ENCODE measurements around the gene RTL5. TPM values are rescaled to one million over a fixed set of nuclear protein-coding genes. Genes with fewer than 3 reads are reported as not detected.
A peak's percentile ranks its signal among the peaks of the same experiment; 100 is the strongest.

Gene RTL5
- total RNA-seq, 5 donors from 2014 or later (not counting 1 experiment from before 2014, with no cell fraction given) = 0.98 to 8.7 (median 3.4) TPM

DNA sequence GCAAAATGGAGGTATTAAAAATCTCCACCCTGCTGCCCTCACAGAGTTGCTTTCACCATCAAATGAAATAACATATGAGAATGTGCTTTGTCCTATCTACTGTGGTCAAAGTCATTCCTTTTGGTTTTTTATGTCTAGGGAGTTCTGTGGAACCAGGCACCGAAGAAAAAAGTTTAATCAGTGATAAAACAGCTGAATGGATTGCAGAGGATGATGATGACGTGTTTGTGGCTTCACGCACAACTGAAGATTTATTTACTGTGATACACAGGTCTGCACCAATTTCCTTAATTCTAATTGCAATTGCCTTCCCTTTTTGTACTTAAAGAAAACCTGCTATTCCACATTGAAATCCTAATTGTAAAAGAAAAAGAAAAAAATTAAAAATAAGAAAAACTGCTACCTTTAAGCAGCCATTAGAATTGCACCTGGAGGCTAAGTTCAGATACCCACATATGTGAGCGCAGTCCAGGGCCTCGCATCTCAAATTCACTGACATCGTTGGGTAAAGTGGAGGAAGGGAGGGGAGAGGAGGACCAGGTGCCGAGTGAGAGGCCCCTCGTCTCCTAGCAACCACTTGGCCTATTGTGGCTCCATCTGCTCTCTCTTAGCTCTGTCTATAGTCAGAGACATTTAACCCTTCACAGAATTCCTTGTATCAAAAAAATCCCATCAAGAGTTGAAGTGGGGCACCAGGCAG lies 10.5 kb upstream of the RTL5 start:
- H3K4me1 ChIP-seq (ENCODE audit: control insufficient read depth in 1 of 2, extremely low read depth in 1 of 2, insufficient read depth in 2 of 2, low read length in 2 of 2) = peaks cover 0 to 22% of the 10 kb centered on the region in 2 experiments
- Mint-ChIP-seq H3K4me1 (peaks cover 15 to 45% (median 24%) of the 10 kb centered on the region in 3 donors), H3K9me3 (no peaks in the 10 kb centered on the region), H3K27me3 (peaks cover 0 to 12% of the 10 kb centered on the region in 2 donors), H3K27ac (peak overlapping the region in 1 of 2 donors; percentile 19), H3K4me3 (no peak overlapping the region), H3K36me3 (peaks cover 5% of the 10 kb centered on the region)
- no peaks in the 10 kb centered on the region for H3K27me3 ChIP-seq (replicated peaks in 1 of 2; ENCODE audit: control insufficient read depth in 2 of 2, extremely low read depth in 1 of 2, insufficient read depth in 2 of 2, low read length in 1 of 2)
- POLR2A ChIA-PET = interaction anchor here in 1 of 2 donors (1.7 kb wide), 1 partner anchor 10 kb away, joined by 5 read pairs; the partner anchor contains the start of gene RTL5
- WGBS (ENCODE audit: insufficient coverage) = no CpG with 5 or more reads among the region's 8 CpGs
- no peak overlapping the region for H3K27ac ChIP-seq (ENCODE audit: low read length)
- H3K4me3 ChIP-seq (ENCODE audit: control insufficient read depth in 1 of 2, extremely low read depth in 1 of 2, low read length in 1 of 2) = no peak overlapping the region
- H3K9me3 ChIP-seq = no peaks in the 10 kb centered on the region
- ATAC-seq (replicated peaks in 1 of 4) = no peak
- H3K36me3 ChIP-seq (ENCODE audit: control insufficient read depth in 2 of 2, extremely low read depth in 1 of 2, insufficient read depth in 1 of 2, low read length in 1 of 2) = peaks cover 0 to 2% of the 10 kb centered on the region in 2 donors
- CTCF ChIA-PET = no interaction called here
- DNase-seq = no peak

DNA sequence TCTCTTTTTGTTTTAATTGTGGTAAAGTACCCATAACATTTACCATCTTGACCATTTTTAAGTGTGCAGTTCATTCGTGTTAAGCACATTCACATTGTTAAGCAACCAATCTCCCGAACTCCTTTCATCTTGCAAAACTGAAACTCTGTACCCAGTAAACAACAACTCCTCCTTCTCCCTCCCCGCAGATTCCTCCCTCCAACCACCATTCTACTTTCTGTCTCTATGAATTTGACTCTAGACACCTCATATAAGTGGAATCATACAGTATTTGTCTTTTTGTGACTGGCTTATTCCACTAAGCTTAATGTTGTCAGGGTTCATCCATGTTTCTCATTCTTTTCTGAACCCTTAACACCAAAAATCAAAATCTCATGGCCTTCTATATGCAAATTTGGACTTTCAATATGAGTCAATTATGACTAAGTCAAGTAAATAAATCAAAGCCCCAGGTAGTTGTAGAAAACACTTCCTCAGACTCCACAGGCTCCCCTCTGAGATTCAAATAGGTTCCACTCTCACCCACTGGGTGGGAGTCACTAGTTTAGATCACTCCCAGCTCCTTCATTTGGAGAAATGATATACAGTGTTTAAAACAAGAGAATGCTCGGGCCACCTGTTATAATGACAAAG lies 9.8 kb upstream of the RTL5 start:
- H3K4me3 ChIP-seq (ENCODE audit: control insufficient read depth in 1 of 2, extremely low read depth in 1 of 2, low read length in 1 of 2) = no peak overlapping the region
- H3K9me3 ChIP-seq = no peaks in the 10 kb centered on the region
- DNase-seq (no peak), ATAC-seq (replicated peaks in 1 of 4) (peak in 2 of 4 experiments; percentile 58 to 66)
- peaks cover 15 to 45% (median 24%) of the 10 kb centered on the region in 3 donors for H3K4me1 Mint-ChIP-seq
- peaks cover 0 to 12% of the 10 kb centered on the region in 2 donors for H3K27me3 Mint-ChIP-seq
- H3K27ac Mint-ChIP-seq = peak overlapping the region; percentile 77 to 94
- peak overlapping the region in 2 of 3 donors; percentile 1 to 49 for H3K4me3 Mint-ChIP-seq
- H3K27me3 ChIP-seq (replicated peaks in 1 of 2; ENCODE audit: control insufficient read depth in 2 of 2, extremely low read depth in 1 of 2, insufficient read depth in 2 of 2, low read length in 1 of 2) = no peaks in the 10 kb centered on the region
- peaks cover 5% of the 10 kb centered on the region for H3K36me3 Mint-ChIP-seq
- H3K36me3 ChIP-seq (ENCODE audit: control insufficient read depth in 2 of 2, extremely low read depth in 1 of 2, insufficient read depth in 1 of 2, low read length in 1 of 2) = peaks cover 0 to 2% of the 10 kb centered on the region in 2 donors
- no peak overlapping the region for H3K27ac ChIP-seq (ENCODE audit: low read length)
- H3K4me1 ChIP-seq (ENCODE audit: control insufficient read depth in 1 of 2, extremely low read depth in 1 of 2, insufficient read depth in 2 of 2, low read length in 2 of 2) = peaks cover 0 to 22% of the 10 kb centered on the region in 2 experiments
- POLR2A ChIA-PET = interaction anchor here in 1 of 2 donors (1.7 kb wide), 1 partner anchor 10 kb away, joined by 5 read pairs; the partner anchor contains the start of gene RTL5
- H3K9me3 Mint-ChIP-seq = no peaks in the 10 kb centered on the region
- CTCF ChIA-PET = no interaction called here
- WGBS (ENCODE audit: insufficient coverage) = no CpG with 5 or more reads among the region's 4 CpGs

DNA sequence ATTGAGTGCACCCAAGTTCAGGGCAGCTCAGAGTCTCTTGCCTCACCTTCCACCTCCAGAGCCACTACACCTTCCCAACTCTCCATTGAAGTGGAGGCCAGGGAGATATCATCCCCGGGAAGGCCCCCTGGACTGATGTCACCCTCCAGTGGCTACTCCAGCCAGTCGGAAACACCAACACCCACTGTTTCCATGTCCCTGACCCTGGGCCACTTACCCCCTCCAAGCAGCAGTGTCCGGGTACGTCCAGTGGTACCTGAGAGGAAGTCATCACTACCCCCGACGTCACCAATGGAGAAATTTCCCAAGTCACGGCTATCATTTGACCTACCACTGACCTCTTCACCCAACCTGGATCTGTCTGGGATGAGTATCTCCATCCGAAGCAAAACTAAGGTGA lies 7.8 kb upstream of the RTL5 start:
- WGBS (ENCODE audit: insufficient coverage) = 87% methylated on average over 4 of the region's 8 CpGs
- peaks cover 0 to 2% of the 10 kb centered on the region in 2 donors for H3K36me3 ChIP-seq (ENCODE audit: control insufficient read depth in 2 of 2, extremely low read depth in 1 of 2, insufficient read depth in 1 of 2, low read length in 1 of 2)
- no peak overlapping the region for H3K4me3 ChIP-seq (ENCODE audit: control insufficient read depth in 1 of 2, extremely low read depth in 1 of 2, low read length in 1 of 2)
- Mint-ChIP-seq H3K36me3 (peaks cover 5% of the 10 kb centered on the region), H3K4me1 (peaks cover 15 to 39% (median 20%) of the 10 kb centered on the region in 3 donors), H3K4me3 (no peak overlapping the region), H3K9me3 (no peaks in the 10 kb centered on the region), H3K27me3 (peaks cover 2 to 16% of the 10 kb centered on the region in 2 donors), H3K27ac (no peak overlapping the region)
- no peak for ATAC-seq (replicated peaks in 1 of 4)
- no peak overlapping the region for H3K27ac ChIP-seq (ENCODE audit: low read length)
- DNase-seq = no peak
- H3K9me3 ChIP-seq = no peaks in the 10 kb centered on the region
- ChIA-PET CTCF (no interaction called here), POLR2A (no interaction called here)
- no peaks in the 10 kb centered on the region for H3K27me3 ChIP-seq (replicated peaks in 1 of 2; ENCODE audit: control insufficient read depth in 2 of 2, extremely low read depth in 1 of 2, insufficient read depth in 2 of 2, low read length in 1 of 2)
- peaks cover 0 to 20% of the 10 kb centered on the region in 2 experiments for H3K4me1 ChIP-seq (ENCODE audit: control insufficient read depth in 1 of 2, extremely low read depth in 1 of 2, insufficient read depth in 2 of 2, low read length in 2 of 2)

DNA sequence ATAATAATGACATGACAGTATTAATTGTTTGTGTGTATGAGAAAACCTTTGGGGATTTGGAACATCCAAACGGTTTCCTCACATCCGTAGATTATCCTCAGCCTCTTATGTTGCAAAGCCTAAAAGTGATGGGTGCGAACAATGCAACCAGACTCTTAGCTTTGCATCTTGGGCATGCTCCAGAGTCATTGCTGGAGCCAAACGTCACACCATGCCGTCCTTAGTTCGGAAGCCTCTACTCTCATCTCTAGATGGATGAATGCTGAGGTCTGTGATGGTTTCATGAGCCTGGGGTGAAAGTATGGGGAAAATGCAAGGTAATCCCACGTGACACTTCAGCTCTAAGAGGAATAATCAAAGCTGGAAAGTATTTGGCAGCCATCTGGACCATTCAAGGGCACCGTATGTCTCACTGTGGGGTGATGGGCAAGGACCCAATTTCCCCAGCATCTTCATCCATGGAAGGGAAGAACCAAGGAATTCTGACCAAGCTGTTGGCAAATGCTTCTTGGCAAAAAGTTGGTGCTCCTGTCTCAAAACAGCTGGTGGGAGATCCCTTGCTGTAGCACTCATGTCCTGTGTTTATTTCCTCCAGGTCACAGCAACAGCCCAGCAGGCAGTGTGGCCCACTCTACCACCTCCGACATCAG lies 6.3 kb upstream of the RTL5 start:
- Mint-ChIP-seq H3K27ac (no peak overlapping the region), H3K9me3 (no peaks in the 10 kb centered on the region), H3K36me3 (peaks cover 5% of the 10 kb centered on the region), H3K4me3 (no peak overlapping the region), H3K27me3 (peaks cover 8 to 26% of the 10 kb centered on the region in 2 donors), H3K4me1 (peaks cover 10 to 28% (median 11%) of the 10 kb centered on the region in 3 donors)
- ChIA-PET POLR2A (no interaction called here), CTCF (no interaction called here)
- ATAC-seq (replicated peaks in 1 of 4) = no peak
- Histone ChIP-seq H3K36me3 (ENCODE audit: control insufficient read depth in 2 of 2, extremely low read depth in 1 of 2, insufficient read depth in 1 of 2, low read length in 1 of 2) (peaks cover 0 to 2% of the 10 kb centered on the region in 2 donors), H3K4me1 (ENCODE audit: control insufficient read depth in 1 of 2, extremely low read depth in 1 of 2, insufficient read depth in 2 of 2, low read length in 2 of 2) (peaks cover 0 to 8% of the 10 kb centered on the region in 2 experiments), H3K27me3 (replicated peaks in 1 of 2; ENCODE audit: control insufficient read depth in 2 of 2, extremely low read depth in 1 of 2, insufficient read depth in 2 of 2, low read length in 1 of 2) (no peaks in the 10 kb centered on the region), H3K9me3 (no peaks in the 10 kb centered on the region), H3K27ac (ENCODE audit: low read length) (no peak overlapping the region), H3K4me3 (ENCODE audit: control insufficient read depth in 1 of 2, extremely low read depth in 1 of 2, low read length in 1 of 2) (no peak overlapping the region)
- DNase-seq = no peak
- no CpG with 5 or more reads among the region's 9 CpGs for WGBS (ENCODE audit: insufficient coverage)

DNA sequence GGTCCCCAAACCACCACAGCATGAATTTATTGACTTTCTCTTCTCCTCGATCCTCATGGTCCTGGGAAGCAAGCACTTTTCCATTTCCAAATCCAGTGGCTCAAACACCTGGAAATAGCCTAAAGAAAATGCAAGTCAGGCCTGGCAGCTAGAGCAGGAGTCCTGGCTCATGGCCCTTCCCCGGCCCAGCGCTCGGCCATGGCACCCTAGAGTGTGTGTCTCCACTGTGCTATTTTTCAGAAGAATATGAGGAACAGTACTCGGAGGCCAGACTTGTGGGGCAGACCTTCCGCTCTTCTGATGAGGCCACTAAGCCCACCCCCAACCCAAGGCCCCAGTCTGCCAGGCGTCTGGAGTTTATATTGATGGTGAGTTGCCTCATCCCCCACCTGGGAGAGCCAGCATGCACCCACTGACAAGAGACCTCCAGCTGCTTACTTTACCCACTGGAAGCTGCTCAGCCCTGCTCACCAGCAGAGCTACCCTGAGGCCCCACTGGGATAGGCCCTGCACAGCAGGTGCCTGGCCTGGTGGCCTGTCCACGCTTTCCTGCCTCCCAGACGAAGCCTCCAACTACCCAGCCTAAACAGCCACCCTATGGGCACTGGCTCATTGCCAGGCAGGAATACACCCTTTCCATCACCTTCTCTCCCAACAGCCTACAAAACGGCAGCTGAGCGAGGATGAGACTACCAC lies 2.3 kb upstream of the RTL5 start:
- H3K36me3 Mint-ChIP-seq = peaks cover 3% of the 10 kb centered on the region
- peaks cover 8 to 19% (median 13%) of the 10 kb centered on the region in 3 donors for H3K4me1 Mint-ChIP-seq
- ATAC-seq (replicated peaks in 1 of 4) (no peak), DNase-seq (no peak)
- ChIA-PET CTCF (no interaction called here), POLR2A (no interaction called here)
- peaks cover 0 to 21% of the 10 kb centered on the region in 2 experiments for H3K27me3 ChIP-seq (replicated peaks in 1 of 2; ENCODE audit: control insufficient read depth in 2 of 2, extremely low read depth in 1 of 2, insufficient read depth in 2 of 2, low read length in 1 of 2)
- peaks cover 0 to 18% of the 10 kb centered on the region in 2 experiments for H3K4me1 ChIP-seq (ENCODE audit: control insufficient read depth in 1 of 2, extremely low read depth in 1 of 2, insufficient read depth in 2 of 2, low read length in 2 of 2)
- H3K4me3 ChIP-seq (ENCODE audit: control insufficient read depth in 1 of 2, extremely low read depth in 1 of 2, low read length in 1 of 2) = no peak overlapping the region
- peaks cover 16 to 35% of the 10 kb centered on the region in 2 donors for H3K27me3 Mint-ChIP-seq
- no peaks in the 10 kb centered on the region for H3K9me3 Mint-ChIP-seq
- no peak overlapping the region for H3K27ac ChIP-seq (ENCODE audit: low read length)
- no peaks in the 10 kb centered on the region for H3K9me3 ChIP-seq
- no peaks in the 10 kb centered on the region for H3K36me3 ChIP-seq (ENCODE audit: control insufficient read depth in 2 of 2, extremely low read depth in 1 of 2, insufficient read depth in 1 of 2, low read length in 1 of 2)
- H3K4me3 Mint-ChIP-seq = no peak overlapping the region
- no peak overlapping the region for H3K27ac Mint-ChIP-seq
- 90% methylated on average over 2 of the region's 11 CpGs for WGBS (ENCODE audit: insufficient coverage)

DNA sequence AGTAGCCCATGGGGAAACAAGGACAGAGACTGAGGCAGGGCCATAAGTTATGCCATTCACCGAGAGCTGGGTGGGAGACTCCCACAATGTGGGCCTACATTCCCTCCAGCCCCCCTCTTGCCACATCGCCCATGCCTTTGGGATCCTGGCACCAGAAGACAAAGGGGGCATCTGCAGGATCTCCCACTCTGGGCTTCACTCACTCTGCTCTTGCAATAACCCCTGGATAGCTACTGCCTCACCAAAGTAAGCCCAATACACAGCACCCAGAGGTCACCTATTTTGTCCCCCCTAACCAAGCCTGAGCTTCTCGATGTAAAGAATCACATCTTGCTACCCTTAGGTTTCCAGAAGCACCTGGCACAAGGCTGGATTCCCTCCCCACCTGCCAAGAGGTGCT lies 741 bp upstream of the RTL5 start:
- Histone ChIP-seq H3K27ac (ENCODE audit: low read length) (no peak overlapping the region), H3K9me3 (no peaks in the 10 kb centered on the region), H3K4me1 (ENCODE audit: control insufficient read depth in 1 of 2, extremely low read depth in 1 of 2, insufficient read depth in 2 of 2, low read length in 2 of 2) (peaks cover 0 to 18% of the 10 kb centered on the region in 2 experiments), H3K36me3 (ENCODE audit: control insufficient read depth in 2 of 2, extremely low read depth in 1 of 2, insufficient read depth in 1 of 2, low read length in 1 of 2) (no peaks in the 10 kb centered on the region), H3K27me3 (replicated peaks in 1 of 2; ENCODE audit: control insufficient read depth in 2 of 2, extremely low read depth in 1 of 2, insufficient read depth in 2 of 2, low read length in 1 of 2) (peaks cover 0 to 21% of the 10 kb centered on the region in 2 experiments), H3K4me3 (ENCODE audit: control insufficient read depth in 1 of 2, extremely low read depth in 1 of 2, low read length in 1 of 2) (peak overlapping the region; percentile 38 to 40)
- Mint-ChIP-seq H3K36me3 (peaks cover 3% of the 10 kb centered on the region), H3K27ac (no peak overlapping the region), H3K4me3 (peak overlapping the region; percentile 62 to 81 (median 77)), H3K4me1 (peaks cover 11 to 24% (median 14%) of the 10 kb centered on the region in 3 donors), H3K27me3 (peaks cover 16 to 35% of the 10 kb centered on the region in 2 donors), H3K9me3 (no peaks in the 10 kb centered on the region)
- CTCF ChIA-PET = interaction anchor here in 1 of 2 donors (1.3 kb wide), 1 partner anchor 140 kb away, joined by 5 read pairs; no protein-coding TSS in a partner anchor
- no CpG with 5 or more reads among the region's 3 CpGs for WGBS (ENCODE audit: insufficient coverage)
- DNase-seq (no peak), ATAC-seq (replicated peaks in 1 of 4) (no peak)
- POLR2A ChIA-PET = interaction anchor here in 1 of 2 donors (1.2 kb wide), 1 partner anchor 9 kb away, joined by 5 read pairs; no protein-coding TSS in a partner anchor
